Nucleus accumbens (tissue), 56 donors: ENCODE measurements around the gene CLIP1.
"Not testable (repeated sequence)": the region's sequence is repeated elsewhere in the genome, so short reads cannot be mapped to it uniquely, and the experiment has no call there.

ENCODE experiments used
- DNase-seq, 56 donors: peaks; one replicate each; lab custom pipeline; 2025; lab: John Stamatoyannopoulos, UW

The CLIP1 gene

GRCh38 chr12:122266230-122266901 lies 156.1 kb downstream of the CLIP1 start, which contains the start of gene VPS33A:
VPS33A (minus strand) TSS chr12:122266494; CDS start chr12:122266408, 86 bp downstream.
- peak; percentile 74 to 98 (median 92) for DNase-seq

- DNase-seq: peak in 15 of 56 donors; percentile 25 to 69 (median 54)
Measured at GRCh38 chr12:122265886-122266229, 156.6 kb downstream of the CLIP1 start.

- no peak for DNase-seq
Measured at GRCh38 chr12:122265476-122265875, 157.0 kb downstream of the CLIP1 start.

- DNase-seq: not testable (repeated sequence)
Measured at GRCh38 chr12:122260735-122261134, 161.7 kb downstream of the CLIP1 start.

GRCh38 chr12:122258939-122259338 lies 163.5 kb downstream of the CLIP1 start:
- not testable (repeated sequence) for DNase-seq

GRCh38 chr12:122258462-122258861 lies 164.0 kb downstream of the CLIP1 start:
- not testable (repeated sequence) for DNase-seq

GRCh38 chr12:122250536-122250935 lies 171.9 kb downstream of the CLIP1 start:
- no peak for DNase-seq

GRCh38 chr12:122250047-122250446 lies 172.4 kb downstream of the CLIP1 start:
- no peak for DNase-seq

GRCh38 chr12:122245553-122245952 lies 176.9 kb downstream of the CLIP1 start:
- no peak for DNase-seq

GRCh38 chr12:122244565-122245371 lies 177.7 kb downstream of the CLIP1 start:
- DNase-seq: no peak

- DNase-seq: no peak
Measured at GRCh38 chr12:122243965-122244364, 178.5 kb downstream of the CLIP1 start.

- DNase-seq: no peak
Measured at GRCh38 chr12:122238861-122239260, 183.6 kb downstream of the CLIP1 start.

GRCh38 chr12:122235741-122236140 lies 186.7 kb downstream of the CLIP1 start:
- DNase-seq: no peak

GRCh38 chr12:122232691-122233090 lies 189.8 kb downstream of the CLIP1 start:
- DNase-seq: no peak

- DNase-seq: no peak
Measured at GRCh38 chr12:122230798-122231197, 191.7 kb downstream of the CLIP1 start.

- no peak for DNase-seq
Measured at GRCh38 chr12:122228092-122228491, 194.4 kb downstream of the CLIP1 start.

GRCh38 chr12:122227341-122227740 lies 195.1 kb downstream of the CLIP1 start:
- no peak for DNase-seq

- peak in 2 of 56 donors; percentile 36 to 60 for DNase-seq
Measured at GRCh38 chr12:122226366-122227125, 195.9 kb downstream of the CLIP1 start.

GRCh38 chr12:122225683-122226365 lies 196.6 kb downstream of the CLIP1 start, which contains the start of gene DIABLO:
DIABLO (minus strand) TSS chr12:122226052; CDS start chr12:122226014, 38 bp downstream.
- DNase-seq: peak; percentile 85 to 100 (median 100)
